22Rv1 (cell line): ENCODE data around the gene SLC4A1.

ENCODE experiments used
- ZFX ChIP-seq: fragments of 450-650 bp; IDR thresholded peaks from 2 replicates; pipeline ENCODE4 v1.6.1; 2017; ENCODE audit warnings: antibody characterized with exemption, borderline replicate concordance
- TF ChIP-seq, protein P1 (sequence below): fragments of 450-650 bp; IDR thresholded peaks from 2 replicates; pipeline ENCODE4 v1.5.1; 2017; ENCODE audit warnings: mild to moderate bottlenecking

DNA sequence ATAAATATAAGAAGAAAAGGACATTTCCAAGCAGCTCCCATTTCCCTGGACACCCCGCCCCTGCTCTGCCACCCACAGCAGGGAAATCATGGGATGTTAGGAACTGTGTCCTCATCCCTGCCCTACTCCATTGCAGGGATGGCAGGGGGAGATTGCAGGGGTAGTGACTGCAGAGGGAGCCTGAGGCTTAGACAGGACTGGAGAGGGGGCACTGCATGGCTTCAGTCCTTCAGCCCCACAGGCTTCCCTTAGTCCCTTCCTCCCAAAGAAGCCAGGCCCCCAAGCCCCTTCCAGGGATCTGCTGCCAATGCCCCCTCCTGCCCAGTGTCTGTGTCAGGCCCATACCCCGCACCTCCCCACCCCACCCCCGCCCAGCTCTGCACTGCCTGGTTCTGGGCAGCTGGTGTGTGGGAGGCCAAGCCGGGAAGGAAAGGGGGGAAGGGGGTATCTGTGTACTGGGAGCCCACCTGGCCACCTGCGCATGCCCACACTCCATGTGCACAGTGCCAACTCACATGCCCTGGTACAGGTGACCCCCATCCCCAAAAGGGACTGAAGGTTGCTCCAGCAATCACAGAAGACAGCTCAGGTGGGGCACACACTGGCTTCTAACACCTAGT lies 43.7 kb upstream of the SLC4A1 start:
- TF ChIP-seq, protein P1, sequence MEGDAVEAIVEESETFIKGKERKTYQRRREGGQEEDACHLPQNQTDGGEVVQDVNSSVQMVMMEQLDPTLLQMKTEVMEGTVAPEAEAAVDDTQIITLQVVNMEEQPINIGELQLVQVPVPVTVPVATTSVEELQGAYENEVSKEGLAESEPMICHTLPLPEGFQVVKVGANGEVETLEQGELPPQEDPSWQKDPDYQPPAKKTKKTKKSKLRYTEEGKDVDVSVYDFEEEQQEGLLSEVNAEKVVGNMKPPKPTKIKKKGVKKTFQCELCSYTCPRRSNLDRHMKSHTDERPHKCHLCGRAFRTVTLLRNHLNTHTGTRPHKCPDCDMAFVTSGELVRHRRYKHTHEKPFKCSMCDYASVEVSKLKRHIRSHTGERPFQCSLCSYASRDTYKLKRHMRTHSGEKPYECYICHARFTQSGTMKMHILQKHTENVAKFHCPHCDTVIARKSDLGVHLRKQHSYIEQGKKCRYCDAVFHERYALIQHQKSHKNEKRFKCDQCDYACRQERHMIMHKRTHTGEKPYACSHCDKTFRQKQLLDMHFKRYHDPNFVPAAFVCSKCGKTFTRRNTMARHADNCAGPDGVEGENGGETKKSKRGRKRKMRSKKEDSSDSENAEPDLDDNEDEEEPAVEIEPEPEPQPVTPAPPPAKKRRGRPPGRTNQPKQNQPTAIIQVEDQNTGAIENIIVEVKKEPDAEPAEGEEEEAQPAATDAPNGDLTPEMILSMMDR, result no peak
- TF ChIP-seq ZFX, result no peak
